Osteoblast (primary cell): ENCODE results near the gene FARS2. TPM values are rescaled to one million over a fixed set of nuclear protein-coding genes. Genes with fewer than 3 reads are reported as not detected.

Experiments used
- DNase-seq: peaks from one replicate; pipeline ENCODE4 v3.0.0; 2011; ENCODE audit warnings: low spot score, mixed read lengths; ENCODE audit not compliant: insufficient read length; ENCODE audit errors: missing footprints
- H2AFZ ChIP-seq: 2 replicates; pipeline ENCODE4 v1.6.0; 2011; ENCODE audit warnings: mild to moderate bottlenecking, low read length
- H3K27ac ChIP-seq: 2 replicates; pipeline ENCODE4 v1.5.1; 2011; ENCODE audit warnings: mild to moderate bottlenecking, low read depth, low read length, moderate library complexity
- H3K27me3 ChIP-seq: 2 replicates; pipeline ENCODE4 v1.6.0; 2012; ENCODE audit warnings: mild to moderate bottlenecking, control low read depth, inconsistent platforms, low read length, moderate library complexity; ENCODE audit not compliant: insufficient read depth
- H3K36me3 ChIP-seq: 2 replicates; pipeline ENCODE4 v1.5.1; 2011; ENCODE audit warnings: mild to moderate bottlenecking, low read length, control low read depth, moderate library complexity; ENCODE audit not compliant: insufficient read depth
- H3K4me1 ChIP-seq: 2 replicates; pipeline ENCODE4 v1.5.1; 2011; ENCODE audit warnings: mild to moderate bottlenecking, low read length, control low read depth, moderate library complexity; ENCODE audit not compliant: insufficient read depth
- H3K4me2 ChIP-seq: 2 replicates; pipeline ENCODE4 v1.6.0; 2011; ENCODE audit warnings: mild to moderate bottlenecking, low read length; ENCODE audit not compliant: insufficient read depth
- H3K4me3 ChIP-seq: fragments of 200-600 bp; sonication (generic); 3 replicates; pipeline ENCODE4 v1.5.1; 2012; ENCODE audit warnings: mild to moderate bottlenecking, low read length, inconsistent platforms; ENCODE audit not compliant: insufficient read depth
- H3K79me2 ChIP-seq: 2 replicates; pipeline ENCODE4 v1.6.0; 2012; ENCODE audit warnings: mild to moderate bottlenecking, low read length, control low read depth, inconsistent platforms; ENCODE audit not compliant: insufficient read depth
- H3K9me3 ChIP-seq: 2 replicates; pipeline ENCODE4 v1.5.1; 2011; ENCODE audit warnings: low read depth, low read length, control low read depth
- H4K20me1 ChIP-seq: 2 replicates; pipeline ENCODE4 v1.6.0; 2012; ENCODE audit warnings: mild to moderate bottlenecking, low read length, control low read depth; ENCODE audit not compliant: insufficient read depth
- CTCF ChIP-seq: IDR thresholded peaks from 2 replicates; pipeline ENCODE4 v1.5.1; 2011; ENCODE audit warnings: mild to moderate bottlenecking, low read depth, low read length, moderate library complexity; ENCODE audit errors: extremely low read depth
- total RNA-seq: library from RNA; depleted of rRNA; stranded (reverse); fragments of >200 nt; gene quantifications from 2 replicates; pipeline ENCODE4 v1.2.3, GENCODE V29; 2012

FARS2 gene
- total RNA-seq, 1 donor, result 29.7 TPM

GRCh38 chr6:5256952-5257351 lies 4.4 kb upstream of the FARS2 start:
- no peaks in the 10 kb centered on the region for H3K27me3 ChIP-seq
- H3K4me3 ChIP-seq, result no peak overlapping the region
- DNase-seq, result no peak
- no peak for TF ChIP-seq CTCF
- no peak overlapping the region for H2AFZ ChIP-seq
- H3K9me3 ChIP-seq, result no peaks in the 10 kb centered on the region
- no peak overlapping the region for H3K4me2 ChIP-seq
- peaks cover 36% of the 10 kb centered on the region for H3K79me2 ChIP-seq
- H4K20me1 ChIP-seq, result no peaks in the 10 kb centered on the region
- no peak overlapping the region for H3K27ac ChIP-seq
- H3K36me3 ChIP-seq, result no peaks in the 10 kb centered on the region
- peaks cover 9% of the 10 kb centered on the region for H3K4me1 ChIP-seq

GRCh38 chr6:5257400-5257799 lies 3.9 kb upstream of the FARS2 start:
- H3K4me2 ChIP-seq, result no peak overlapping the region
- peaks cover 14% of the 10 kb centered on the region for H3K4me1 ChIP-seq
- H3K9me3 ChIP-seq, result no peaks in the 10 kb centered on the region
- no peak for TF ChIP-seq CTCF
- DNase-seq, result no peak
- no peaks in the 10 kb centered on the region for H3K36me3 ChIP-seq
- H3K79me2 ChIP-seq, result peaks cover 34% of the 10 kb centered on the region
- H2AFZ ChIP-seq, result no peak overlapping the region
- no peak overlapping the region for H3K4me3 ChIP-seq
- H3K27ac ChIP-seq, result no peak overlapping the region
- no peaks in the 10 kb centered on the region for H4K20me1 ChIP-seq
- no peaks in the 10 kb centered on the region for H3K27me3 ChIP-seq

DNA sequence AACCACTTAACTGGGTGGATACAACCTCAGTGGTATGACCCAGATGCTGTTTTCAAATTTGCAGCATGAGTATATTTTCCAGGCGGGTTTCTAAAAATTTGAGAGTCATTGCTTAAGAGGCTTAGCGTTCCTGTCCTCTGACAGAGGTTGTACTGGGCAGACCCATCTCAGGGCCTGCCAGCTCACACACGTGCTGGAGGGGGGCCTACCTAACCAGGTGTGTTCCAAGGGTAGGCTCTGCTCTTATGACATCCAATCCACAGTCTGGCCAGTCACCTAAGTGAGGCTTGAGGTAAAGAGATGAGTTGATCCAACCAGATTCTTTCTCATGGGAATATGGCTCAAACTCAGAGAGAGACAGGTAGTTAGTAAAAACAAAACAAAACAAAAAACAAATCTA lies 1.9 kb upstream of the FARS2 start:
- peak overlapping the region; percentile 99 for H3K4me2 ChIP-seq

GRCh38 chr6:5260111-5260620 lies 1.1 kb upstream of the FARS2 start:
- H2AFZ ChIP-seq, result peak overlapping the region; percentile 92
- H3K36me3 ChIP-seq, result no peaks in the 10 kb centered on the region
- no peak for TF ChIP-seq CTCF
- H3K4me1 ChIP-seq, result peaks cover 15% of the 10 kb centered on the region
- no peaks in the 10 kb centered on the region for H4K20me1 ChIP-seq
- peak overlapping the region; percentile 84 for H3K4me3 ChIP-seq
- H3K79me2 ChIP-seq, result peaks cover 52% of the 10 kb centered on the region
- peak overlapping the region; percentile 99 for H3K4me2 ChIP-seq
- H3K27me3 ChIP-seq, result no peaks in the 10 kb centered on the region
- H3K27ac ChIP-seq, result peak overlapping the region; percentile 97
- H3K9me3 ChIP-seq, result no peaks in the 10 kb centered on the region
- peak; percentile 93 for DNase-seq

More for the DNA sequence above, 1.9 kb upstream of the FARS2 start:
- Histone ChIP-seq H3K9me3 (no peaks in the 10 kb centered on the region), H3K27ac (peak overlapping the region; percentile 97), H3K79me2 (peaks cover 51% of the 10 kb centered on the region), H3K36me3 (no peaks in the 10 kb centered on the region), H3K27me3 (no peaks in the 10 kb centered on the region), H3K4me1 (peaks cover 15% of the 10 kb centered on the region), H2AFZ (peak overlapping the region; percentile 92), H3K4me3 (peak overlapping the region; percentile 84), H4K20me1 (no peaks in the 10 kb centered on the region)
- TF ChIP-seq CTCF, result no peak
- no peak for DNase-seq
